Keratinocyte (primary cell): ENCODE measurements around the gene ARSB.

Experiments
- CTCF ChIP-seq, 3 experiments: IDR thresholded peaks in 1 of 3; conservative IDR thresholded peaks in 1 of 3; optimal IDR thresholded peaks in 1 of 3; 2 replicates in 2 of 3; 3 replicates in 1 of 3; pipeline versions ENCODE3 to v1.5.1; 2011; ENCODE audit warnings: low read length in 3 of 3, mild to moderate bottlenecking in 3 of 3, moderate library complexity in 2 of 3, control low read depth in 1 of 3, inconsistent platforms in 1 of 3; ENCODE audit not compliant: insufficient read depth in 2 of 3; ENCODE audit errors: extremely low read depth in 1 of 3
- EZH2 ChIP-seq: IDR thresholded peaks from one replicate; pipeline ENCODE4 v1.6.1; 2012; ENCODE audit warnings: inconsistent platforms, mild to moderate bottlenecking, low read length, moderate library complexity

DNA sequence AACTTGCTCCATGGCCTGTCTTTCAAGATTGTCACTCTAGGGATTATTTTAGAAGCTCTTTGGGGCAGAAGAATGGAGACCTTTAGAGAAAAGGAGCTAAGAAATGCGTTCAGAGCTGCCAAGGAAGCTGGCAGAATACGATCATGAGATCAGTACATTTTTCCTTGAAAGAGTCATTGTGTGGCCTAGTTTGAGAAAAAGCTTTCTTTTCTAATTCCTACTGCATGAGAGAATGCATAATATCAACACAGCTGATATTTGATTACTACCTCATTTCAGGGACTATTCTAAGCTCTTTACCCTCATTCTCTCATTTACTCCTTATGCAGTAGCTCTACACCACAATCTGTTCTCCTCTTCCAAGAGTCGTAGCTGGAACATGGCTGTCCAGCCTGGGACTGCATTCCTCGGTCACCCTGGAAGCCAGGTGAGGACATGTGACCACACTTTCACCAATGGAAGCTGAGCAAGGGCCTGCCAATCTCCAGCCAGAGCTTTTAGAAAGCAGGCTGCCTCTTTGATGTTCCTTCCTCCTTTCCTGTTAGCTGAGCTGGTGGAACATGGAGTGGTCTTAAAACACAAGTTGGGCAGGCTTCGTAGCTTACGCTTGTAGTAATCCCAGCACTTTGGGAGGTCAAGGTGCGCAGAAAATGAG is 237.3 kb downstream of the ARSB start:
- no peak for TF ChIP-seq CTCF (optimal IDR thresholded peaks at IDR 0.05 in 1 of 3, IDR thresholded peaks at IDR 0.05 in 1 of 3, conservative IDR thresholded peaks at IDR 0.05 in 1 of 3; ENCODE audit: extremely low read depth in 1 of 3, insufficient read depth in 2 of 3, low read length in 3 of 3)
- TF ChIP-seq EZH2: no peak
